Neural cell (in vitro differentiated cells): ENCODE data around the gene RBM6. TPM values are rescaled to one million over a fixed set of nuclear protein-coding genes. Genes with fewer than 3 reads are reported as not detected.

ENCODE experiments used
- H2AFZ ChIP-seq: fragments of 200-600, 300-800 bp; sonication (generic), shearing (Covaris generic); 2 replicates; pipeline ENCODE4 v1.6.0; 2014; ENCODE audit warnings: low read depth, mild to moderate bottlenecking, antibody characterized with exemption, low read length, moderate library complexity
- H3F3A ChIP-seq: fragments of 200-600 bp; shearing (Covaris generic); 2 replicates; pipeline ENCODE4 v1.6.1; 2016; ENCODE audit warnings: mild to moderate bottlenecking, moderate library complexity, mixed read lengths, antibody characterized with exemption, low read length; ENCODE audit not compliant: insufficient read depth, poor library complexity, severe bottlenecking
- H3K27ac ChIP-seq: fragments of 200-600, 300-800 bp; sonication (generic), shearing (Covaris generic); 2 replicates; pipeline ENCODE4 v1.5.1; 2014; ENCODE audit warnings: mild to moderate bottlenecking, low read length, moderate library complexity
- H3K27me3 ChIP-seq: fragments of 300-800, 200-600 bp; sonication (generic), shearing (Covaris generic); 2 replicates; pipeline ENCODE4 v1.6.0; 2014; ENCODE audit warnings: mild to moderate bottlenecking, low read depth, low read length, moderate library complexity; ENCODE audit not compliant: insufficient read depth
- H3K36me3 ChIP-seq: fragments of 300-800, 200-600 bp; sonication (generic), shearing (Covaris generic); 2 replicates; pipeline ENCODE4 v1.5.1; 2014; ENCODE audit warnings: mild to moderate bottlenecking, antibody characterized with exemption, low read length, moderate library complexity; ENCODE audit not compliant: insufficient read depth
- H3K4me2 ChIP-seq: fragments of 300-800, 200-600 bp; sonication (generic), shearing (Covaris generic); 2 replicates; pipeline ENCODE4 v1.6.0; 2014; ENCODE audit warnings: mild to moderate bottlenecking, low read length
- H3K4me3 ChIP-seq: fragments of 300-800, 200-600 bp; sonication (generic), shearing (Covaris generic); 2 replicates; pipeline ENCODE4 v1.5.1; 2014; ENCODE audit warnings: mild to moderate bottlenecking, low read length, moderate library complexity
- H3K79me2 ChIP-seq: fragments of 200-600 bp; shearing (Covaris generic); replicated peaks from 2 replicates; pipeline ENCODE4 v1.6.0; 2014; ENCODE audit warnings: mild to moderate bottlenecking, low read length, moderate library complexity; ENCODE audit not compliant: insufficient read depth
- H3K9ac ChIP-seq: fragments of 300-800, 200-600 bp; sonication (generic), shearing (Covaris generic); 2 replicates; pipeline ENCODE4 v1.6.1; 2016; ENCODE audit warnings: mild to moderate bottlenecking, low read length, mixed read lengths
- H3K9me2 ChIP-seq: fragments of 200-600 bp; shearing (Covaris generic); 2 replicates; pipeline ENCODE4 v1.6.1; 2016; ENCODE audit warnings: mild to moderate bottlenecking, low read length, mixed read lengths; ENCODE audit not compliant: insufficient read depth
- H3K9me3 ChIP-seq: fragments of 200-600, 300-800 bp; sonication (generic), shearing (Covaris generic); 2 replicates; pipeline ENCODE4 v1.6.1; 2016; ENCODE audit warnings: mild to moderate bottlenecking, mixed run types, low read length, moderate library complexity, mixed read lengths
- H4K20me1 ChIP-seq: fragments of 200-600 bp; shearing (Covaris generic); 2 replicates; pipeline ENCODE4 v1.6.1; 2016; ENCODE audit warnings: mild to moderate bottlenecking, mixed run types; ENCODE audit not compliant: insufficient read depth
- CTCF ChIP-seq: fragments of 450-650 bp; IDR thresholded peaks from 2 replicates; pipeline ENCODE4 v1.5.1; 2014; ENCODE audit warnings: antibody characterized with exemption, mild to moderate bottlenecking, moderate library complexity; ENCODE audit not compliant: poor library complexity, severe bottlenecking
- EP300 ChIP-seq: fragments of 450-650 bp; conservative IDR thresholded peaks from 2 replicates; pipeline ENCODE4 v1.6.1; 2014; ENCODE audit warnings: antibody characterized with exemption, mild to moderate bottlenecking, moderate library complexity; ENCODE audit not compliant: poor library complexity, severe bottlenecking
- EZH2 ChIP-seq: fragments of 200-600, 300-800 bp; shearing (Covaris generic), sonication (generic); IDR thresholded peaks from 2 replicates; pipeline ENCODE4 v1.6.1; 2014; ENCODE audit warnings: antibody characterized with exemption, low read length, borderline replicate concordance, mild to moderate bottlenecking; ENCODE audit not compliant: insufficient read depth, poor library complexity, severe bottlenecking
- MXI1 ChIP-seq: fragments of 450-650 bp; conservative IDR thresholded peaks from 2 replicates; pipeline ENCODE4 v1.6.1; 2014; ENCODE audit warnings: antibody characterized with exemption, mild to moderate bottlenecking; ENCODE audit not compliant: poor library complexity, severe bottlenecking
- POLR2AphosphoS5 ChIP-seq: IDR thresholded peaks from 2 replicates; pipeline ENCODE4 v1.6.1; 2012
- RAD21 ChIP-seq: fragments of 450-650 bp; conservative IDR thresholded peaks from 2 replicates; pipeline ENCODE4 v1.6.1; 2014; ENCODE audit warnings: antibody characterized with exemption, mild to moderate bottlenecking, moderate library complexity
- REST ChIP-seq: IDR thresholded peaks from 2 replicates; pipeline ENCODE4 v1.6.1; 2012; ENCODE audit warnings: borderline replicate concordance
- SMC3 ChIP-seq: fragments of 450-650 bp; conservative IDR thresholded peaks from 2 replicates; pipeline ENCODE4 v1.6.1; 2014; ENCODE audit warnings: antibody characterized with exemption, mild to moderate bottlenecking, moderate library complexity; ENCODE audit not compliant: poor library complexity
- TAF1 ChIP-seq: IDR thresholded peaks from 2 replicates; pipeline ENCODE4 v1.6.1; 2012; ENCODE audit warnings: low read depth
- polyA minus RNA-seq: library from RNA; depleted of rRNA, polyadenylated mRNA; stranded (reverse); fragments of >200 nt; gene quantifications from 2 replicates; pipeline ENCODE4 v1.2.3, GENCODE V29; 2014
- polyA plus RNA-seq: library from polyadenylated mRNA; depleted of rRNA; stranded (reverse); fragments of >200 nt; gene quantifications from 2 replicates; pipeline ENCODE4 v1.2.3, GENCODE V29; 2014

The RBM6 gene
- 177 and 192 TPM in 2 replicates for polyA plus RNA-seq
- 115 and 129 TPM in 2 replicates for polyA minus RNA-seq

GRCh38 chr3:49939858-49940666 lies at the start of gene RBM6:
Gene RBM6, plus strand, starts transcription at chr3:49940150. Its CDS starts 22,492 bp downstream, at chr3:49962642.
- Histone ChIP-seq H4K20me1 (no peaks in the 10 kb centered on the region), H3F3A (peaks cover 3% of the 10 kb centered on the region), H3K79me2 (peaks cover 44% of the 10 kb centered on the region), H2AFZ (peak within 1 kb of the TSS; percentile 74), H3K9me3 (no peaks in the 10 kb centered on the region), H3K4me3 (peak within 1 kb of the TSS; percentile 80), H3K36me3 (no peaks in the 10 kb centered on the region), H3K27ac (peak within 1 kb of the TSS; percentile 95), H3K9ac (peak within 1 kb of the TSS; percentile 97), H3K27me3 (no peaks in the 10 kb centered on the region), H3K4me2 (peak within 1 kb of the TSS; percentile 63), H3K9me2 (no peaks in the 10 kb centered on the region)
- TF ChIP-seq TAF1 (peak; percentile 58), EP300 (peak; percentile 53), RAD21 (peak; percentile 46), EZH2 (no peak), MXI1 (peak; percentile 89), CTCF (peak; percentile 36), SMC3 (peak; percentile 50), REST (peak; percentile 85), POLR2AphosphoS5 (peak; percentile 99)

GRCh38 chr3:49895791-49896190 lies 44.2 kb upstream of the RBM6 start:
- no peaks in the 10 kb centered on the region for H3K36me3 ChIP-seq
- no peaks in the 10 kb centered on the region for H3K79me2 ChIP-seq
- no peaks in the 10 kb centered on the region for H3K9me3 ChIP-seq
- H3K9me2 ChIP-seq: no peaks in the 10 kb centered on the region
- H3K27ac ChIP-seq: no peak overlapping the region
- no peak overlapping the region for H2AFZ ChIP-seq
- H3K9ac ChIP-seq: no peak overlapping the region
- no peaks in the 10 kb centered on the region for H3F3A ChIP-seq
- H4K20me1 ChIP-seq: no peaks in the 10 kb centered on the region
- no peak overlapping the region for H3K4me3 ChIP-seq
- TF ChIP-seq POLR2AphosphoS5 (no peak), EP300 (no peak)
- H3K4me2 ChIP-seq: no peak overlapping the region
- H3K27me3 ChIP-seq: no peaks in the 10 kb centered on the region
